Lower leg skin (tissue), 3 donors: ENCODE results near the gene CLP1.

Experiments used
- CTCF ChIP-seq, 3 donors: fragments of 450-650 bp; IDR thresholded peaks; one replicate each; pipeline ENCODE4 v1.5.1; 2016; ENCODE audit warnings: antibody characterized with exemption in 3 of 3, mild to moderate bottlenecking in 3 of 3, moderate library complexity in 2 of 3
- POLR2A ChIP-seq, 2 donors: fragments of 450-650 bp; IDR thresholded peaks; one replicate each; pipeline ENCODE4 v1.6.1; 2016 to 2017; ENCODE audit warnings: antibody characterized with exemption in 2 of 2, mild to moderate bottlenecking in 1 of 2, moderate library complexity in 1 of 2

- TF ChIP-seq CTCF (IDR thresholded peaks at IDR 0.05) (no peak), POLR2A (IDR thresholded peaks at IDR 0.05) (no peak)
Observed at GRCh38 chr11:57668434-57668782, 10.8 kb downstream of the CLP1 start.
